Neutrophil (primary cell): ENCODE results near the gene TMEM207.

ENCODE experiments used
- H3K27ac ChIP-seq: fragments of 200-600 bp; sonication (generic); 2 replicates; pipeline ENCODE4 v1.5.1; 2016; ENCODE audit warnings: mild to moderate bottlenecking, moderate library complexity
- H3K27me3 ChIP-seq: fragments of 200-600 bp; sonication (generic); 2 replicates; pipeline ENCODE4 v1.6.0; 2016; ENCODE audit warnings: mild to moderate bottlenecking
- H3K36me3 ChIP-seq: fragments of 200-600 bp; sonication (generic); 2 replicates; pipeline ENCODE4 v1.5.1; 2017
- H3K4me1 ChIP-seq, 2 experiments: fragments of 200-600 bp in 1 of 2; sonication (generic) in 1 of 2; 1 replicate in 1 of 2; 2 replicates in 1 of 2; pipeline versions ENCODE4 v1.5.1 to v1.6.1; 2013 to 2016; ENCODE audit warnings: low read depth in 1 of 2, low read length in 1 of 2, mild to moderate bottlenecking in 1 of 2, moderate library complexity in 1 of 2; ENCODE audit not compliant: control insufficient read depth in 1 of 2, insufficient read depth in 1 of 2
- H3K4me3 ChIP-seq, 2 experiments: fragments of 200-600 bp in 1 of 2; sonication (generic) in 1 of 2; 1 replicate in 1 of 2; 2 replicates in 1 of 2; pipeline ENCODE4 v1.5.1; 2013 to 2016; ENCODE audit warnings: low read depth in 1 of 2, low read length in 1 of 2, mild to moderate bottlenecking in 1 of 2, moderate library complexity in 1 of 2
- H3K9me3 ChIP-seq: fragments of 200-600 bp; sonication (generic); 2 replicates; pipeline ENCODE4 v1.5.1; 2016
- CTCF ChIP-seq: fragments of 200-600 bp; sonication (generic); IDR thresholded peaks from 2 replicates; pipeline ENCODE4 v1.5.1; 2016; ENCODE audit warnings: antibody characterized with exemption

Gene TMEM207

GRCh38 chr3:190380184-190380583, 69.5 kb downstream of the TMEM207 start:
- TF ChIP-seq CTCF, result no peak
- Histone ChIP-seq H3K9me3 (no peaks in the 10 kb centered on the region), H3K36me3 (no peaks in the 10 kb centered on the region), H3K4me1 (no peaks in the 10 kb centered on the region), H3K27me3 (no peaks in the 10 kb centered on the region), H3K4me3 (no peak overlapping the region), H3K27ac (no peak overlapping the region)
